ENCODE measurements around the gene PLCH2. TPM values are rescaled to one million over a fixed set of nuclear protein-coding genes. Genes with fewer than 3 reads are reported as not detected.

PLCH2 gene
- total RNA-seq, 4 donors from 2014 or later, result not detected

DNA sequence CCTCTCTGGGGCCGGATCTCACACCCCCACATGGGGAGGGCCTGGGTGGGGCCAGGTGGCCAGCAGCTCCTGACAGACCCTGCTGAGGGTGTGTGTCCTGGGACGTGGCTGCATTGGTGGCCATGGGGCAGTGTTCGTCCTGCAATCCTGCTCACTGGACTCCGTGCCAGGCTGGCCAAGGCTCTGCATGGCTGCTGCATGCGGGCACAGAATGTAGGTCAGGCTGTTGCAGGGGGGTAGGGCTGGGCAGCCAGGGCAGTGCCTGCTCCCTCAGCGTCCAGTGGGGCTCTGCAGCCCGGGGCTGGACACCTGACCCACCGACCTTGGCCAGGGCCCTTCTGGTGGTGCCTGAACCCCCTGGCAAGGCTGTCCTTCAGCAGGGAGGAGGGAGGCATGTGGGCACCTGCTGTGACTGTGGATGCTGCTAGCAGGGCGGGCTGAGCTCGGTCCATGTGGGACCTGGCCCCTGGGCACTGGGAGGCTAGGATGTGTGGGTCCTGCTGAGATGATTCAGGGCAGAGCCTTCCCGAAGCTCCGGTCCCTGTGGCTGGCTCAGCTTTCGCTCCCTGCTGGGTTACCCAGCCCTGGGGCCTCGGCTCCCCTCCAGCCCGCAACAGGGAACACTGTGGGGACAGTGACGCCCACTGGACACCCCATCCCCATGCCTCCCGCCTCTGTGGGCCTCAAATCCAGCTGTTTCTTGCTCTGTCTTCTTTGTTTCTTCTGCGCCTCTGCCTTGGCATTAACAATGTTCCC lies 14.9 kb upstream of the PLCH2 start:
- Histone ChIP-seq H3K27me3 (peaks cover 37 to 50% (median 39%) of the 10 kb centered on the region in 3 donors), H3K9me3 (no peaks in the 10 kb centered on the region), H3K36me3 (no peaks in the 10 kb centered on the region), H3K27ac (no peak overlapping the region), H3K4me3 (no peak overlapping the region), H3K4me1 (peaks cover 0 to 6% of the 10 kb centered on the region in 2 donors)
- intact Hi-C loops (cut with DNase I; ENCODE audit: low total_unique reads) (loop anchor here (10.0 kb wide), 1 partner anchor 84 kb away; no protein-coding TSS in a partner anchor), in situ Hi-C loops (cut with MboI; ENCODE audit: low sequenced_read_pairs in 4 of 4) (no loop called here)
- DNase-seq, result no peak
- no peak for TF ChIP-seq POLR2A (IDR thresholded peaks at IDR 0.05)
- no peak for ATAC-seq

DNA sequence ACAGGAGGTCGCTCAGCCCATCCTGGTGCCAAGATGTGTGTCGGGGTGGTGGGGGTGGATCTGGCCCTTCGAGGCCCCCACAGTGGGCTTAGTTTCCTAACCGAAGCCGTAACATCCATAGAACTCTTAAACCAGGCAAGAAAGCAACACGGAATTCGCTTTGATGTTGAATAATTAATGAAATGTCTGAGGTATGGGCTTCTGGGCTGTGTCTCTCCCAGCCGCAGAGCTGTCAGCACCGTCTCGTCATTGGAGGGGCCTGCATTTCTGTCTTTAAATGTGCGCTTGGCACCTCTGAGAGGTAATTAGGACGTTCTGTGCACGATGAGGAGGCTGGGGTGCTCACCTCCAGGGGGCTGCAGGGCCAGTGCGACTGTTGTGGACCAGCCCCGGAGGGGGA lies 13.3 kb upstream of the PLCH2 start:
- H3K27me3 ChIP-seq, result peaks cover 41 to 66% (median 53%) of the 10 kb centered on the region in 3 donors
- H3K27ac ChIP-seq, result no peak overlapping the region
- peaks cover 0 to 6% of the 10 kb centered on the region in 2 donors for H3K4me1 ChIP-seq
- ATAC-seq, result no peak
- intact Hi-C loops (cut with DNase I; ENCODE audit: low total_unique reads), result loop anchor here (10.0 kb wide), 1 partner anchor 82 kb away; no protein-coding TSS in a partner anchor
- in situ Hi-C loops (cut with MboI; ENCODE audit: low sequenced_read_pairs in 4 of 4), result no loop called here
- no peak overlapping the region for H3K4me3 ChIP-seq
- H3K36me3 ChIP-seq, result no peaks in the 10 kb centered on the region
- TF ChIP-seq POLR2A (IDR thresholded peaks at IDR 0.05), result no peak
- TF ChIP-seq, protein P1, sequence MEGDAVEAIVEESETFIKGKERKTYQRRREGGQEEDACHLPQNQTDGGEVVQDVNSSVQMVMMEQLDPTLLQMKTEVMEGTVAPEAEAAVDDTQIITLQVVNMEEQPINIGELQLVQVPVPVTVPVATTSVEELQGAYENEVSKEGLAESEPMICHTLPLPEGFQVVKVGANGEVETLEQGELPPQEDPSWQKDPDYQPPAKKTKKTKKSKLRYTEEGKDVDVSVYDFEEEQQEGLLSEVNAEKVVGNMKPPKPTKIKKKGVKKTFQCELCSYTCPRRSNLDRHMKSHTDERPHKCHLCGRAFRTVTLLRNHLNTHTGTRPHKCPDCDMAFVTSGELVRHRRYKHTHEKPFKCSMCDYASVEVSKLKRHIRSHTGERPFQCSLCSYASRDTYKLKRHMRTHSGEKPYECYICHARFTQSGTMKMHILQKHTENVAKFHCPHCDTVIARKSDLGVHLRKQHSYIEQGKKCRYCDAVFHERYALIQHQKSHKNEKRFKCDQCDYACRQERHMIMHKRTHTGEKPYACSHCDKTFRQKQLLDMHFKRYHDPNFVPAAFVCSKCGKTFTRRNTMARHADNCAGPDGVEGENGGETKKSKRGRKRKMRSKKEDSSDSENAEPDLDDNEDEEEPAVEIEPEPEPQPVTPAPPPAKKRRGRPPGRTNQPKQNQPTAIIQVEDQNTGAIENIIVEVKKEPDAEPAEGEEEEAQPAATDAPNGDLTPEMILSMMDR (IDR thresholded peaks at IDR 0.05 in 4 of 5, conservative IDR thresholded peaks at IDR 0.05 in 1 of 5), result no peak
- H3K9me3 ChIP-seq, result no peaks in the 10 kb centered on the region
- DNase-seq, result no peak

DNA sequence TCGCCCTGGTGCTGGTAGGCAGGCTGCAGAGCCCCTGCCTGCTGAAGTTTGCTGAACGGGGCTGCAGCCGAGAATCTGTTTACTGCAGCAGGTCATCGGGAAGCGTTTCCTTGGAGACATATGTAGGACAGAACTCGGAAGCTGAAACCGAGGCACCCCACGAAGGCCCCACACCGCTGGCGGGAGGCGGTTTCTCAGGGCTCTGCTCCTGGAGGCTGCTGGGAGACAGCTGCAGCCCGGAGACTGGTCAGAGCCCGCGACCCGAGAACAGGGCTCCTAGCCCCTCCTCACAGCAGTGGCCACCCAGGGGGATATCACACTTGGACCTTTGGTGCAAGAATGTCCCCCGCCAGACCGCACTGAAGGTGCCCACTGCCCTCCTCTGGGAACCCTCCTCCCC lies 12.7 kb upstream of the PLCH2 start:
- in situ Hi-C loops (cut with MboI; ENCODE audit: low sequenced_read_pairs in 4 of 4) (no loop called here), intact Hi-C loops (cut with DNase I; ENCODE audit: low total_unique reads) (loop anchor here (10.0 kb wide), 1 partner anchor 81 kb away; no protein-coding TSS in a partner anchor)
- peaks cover 47 to 71% (median 59%) of the 10 kb centered on the region in 3 donors for H3K27me3 ChIP-seq
- DNase-seq, result no peak
- H3K27ac ChIP-seq, result no peak overlapping the region
- no peak for TF ChIP-seq POLR2A (IDR thresholded peaks at IDR 0.05)
- TF ChIP-seq, protein P1 (IDR thresholded peaks at IDR 0.05 in 4 of 5, conservative IDR thresholded peaks at IDR 0.05 in 1 of 5), result no peak
- H3K9me3 ChIP-seq, result no peaks in the 10 kb centered on the region
- no peak for ATAC-seq
- no peaks in the 10 kb centered on the region for H3K36me3 ChIP-seq
- H3K4me3 ChIP-seq, result no peak overlapping the region
- peaks cover 0 to 6% of the 10 kb centered on the region in 2 donors for H3K4me1 ChIP-seq

DNA sequence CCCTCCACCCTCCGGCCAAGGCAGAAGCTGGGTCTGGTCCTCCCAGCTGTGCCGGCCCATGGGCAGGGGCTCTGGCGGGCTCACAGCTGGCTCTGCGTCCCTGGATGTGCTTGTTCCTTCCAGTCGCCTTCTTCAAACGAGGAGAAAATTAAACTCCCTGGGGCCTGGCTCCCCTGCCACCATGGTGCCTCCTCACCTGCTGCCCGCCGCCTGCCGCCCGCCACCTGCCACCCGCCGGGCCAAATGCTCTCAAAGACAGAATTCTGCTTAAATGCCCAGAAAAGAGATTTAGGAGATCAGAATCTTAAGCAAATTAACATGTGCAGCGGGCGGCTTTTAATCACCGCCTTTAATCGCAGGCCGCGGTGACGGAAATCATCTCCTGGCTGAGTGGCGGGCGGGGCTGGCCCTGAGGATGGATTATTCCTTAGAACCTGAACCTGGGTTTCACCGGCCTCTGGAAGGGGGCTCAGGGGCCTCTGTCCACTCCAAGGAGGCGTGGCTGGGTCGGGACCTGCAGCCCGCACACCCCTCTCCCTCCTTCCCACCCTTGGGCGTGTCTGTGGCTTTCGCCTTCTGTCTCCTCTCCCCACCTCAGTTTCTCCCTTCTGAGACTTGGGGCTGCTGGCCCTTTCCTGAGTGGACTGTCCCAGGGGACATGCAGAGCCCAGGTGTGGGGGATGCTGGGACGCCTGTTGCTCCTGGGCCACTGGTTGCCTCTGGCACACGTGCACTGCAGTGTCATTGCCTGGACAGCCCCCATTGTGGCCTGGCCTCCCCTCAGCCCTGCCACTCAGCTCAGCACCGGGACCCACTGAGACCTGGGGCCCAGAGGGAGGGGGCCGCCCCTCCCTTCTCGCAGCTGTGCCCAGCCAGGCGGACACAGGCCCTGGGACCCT lies 10.5 kb upstream of the PLCH2 start:
- no peaks in the 10 kb centered on the region for H3K36me3 ChIP-seq
- ATAC-seq (no peak), DNase-seq (no peak)
- no peaks in the 10 kb centered on the region for H3K4me1 ChIP-seq
- intact Hi-C loops (cut with DNase I; ENCODE audit: low total_unique reads), result loop anchor here (10.0 kb wide), 1 partner anchor 79 kb away; no protein-coding TSS in a partner anchor
- H3K27me3 ChIP-seq, result peaks cover 59 to 81% (median 70%) of the 10 kb centered on the region in 3 donors
- in situ Hi-C loops (cut with MboI; ENCODE audit: low sequenced_read_pairs in 4 of 4), result no loop called here
- TF ChIP-seq POLR2A (IDR thresholded peaks at IDR 0.05), result no peak
- TF ChIP-seq, protein P1 (IDR thresholded peaks at IDR 0.05 in 4 of 5, conservative IDR thresholded peaks at IDR 0.05 in 1 of 5), result no peak
- H3K4me3 ChIP-seq, result no peak overlapping the region
- no peaks in the 10 kb centered on the region for H3K9me3 ChIP-seq
- no peak overlapping the region for H3K27ac ChIP-seq

DNA sequence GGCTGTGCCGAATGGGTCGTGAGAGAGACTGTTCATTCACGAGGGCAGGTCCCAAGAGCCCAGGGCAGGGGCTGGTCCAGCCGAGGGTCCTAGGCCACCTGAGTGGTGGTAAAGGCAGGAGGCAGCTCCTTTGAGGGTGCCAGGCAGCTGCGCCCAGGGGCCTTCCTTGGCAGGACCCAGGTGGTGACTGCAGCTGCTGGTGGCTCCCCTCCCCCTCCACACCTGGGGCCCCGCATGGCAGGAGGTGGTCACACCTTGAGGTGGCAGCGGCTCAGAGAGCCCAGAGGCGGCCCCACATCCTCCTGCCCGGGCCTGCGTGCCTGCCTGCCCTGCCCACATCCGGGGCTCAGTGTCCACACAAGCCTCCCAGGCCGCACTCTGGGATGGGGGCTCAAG lies 9.8 kb upstream of the PLCH2 start:
- Histone ChIP-seq H3K4me3 (no peak overlapping the region), H3K27me3 (peaks cover 59 to 76% (median 70%) of the 10 kb centered on the region in 3 donors), H3K4me1 (no peaks in the 10 kb centered on the region), H3K9me3 (no peaks in the 10 kb centered on the region), H3K36me3 (no peaks in the 10 kb centered on the region), H3K27ac (no peak overlapping the region)
- TF ChIP-seq, protein P1 (IDR thresholded peaks at IDR 0.05 in 4 of 5, conservative IDR thresholded peaks at IDR 0.05 in 1 of 5), result no peak
- no peak for TF ChIP-seq POLR2A (IDR thresholded peaks at IDR 0.05)
- intact Hi-C loops (cut with DNase I; ENCODE audit: low total_unique reads) (loop anchor here (10.0 kb wide), 1 partner anchor 79 kb away; no protein-coding TSS in a partner anchor), in situ Hi-C loops (cut with MboI; ENCODE audit: low sequenced_read_pairs in 4 of 4) (no loop called here)
- DNase-seq, result no peak
- no peak for ATAC-seq
